ENCODE data around the gene WDR33.

GRCh38 chr2:127700527-127701192 is 110.3 kb downstream of the WDR33 start:
- no peak for TF ChIP-seq CTCF (IDR thresholded peaks at IDR 0.05)
- no peak for TF ChIP-seq POLR2A (IDR thresholded peaks at IDR 0.05)
